OCI-LY3 (cell line): ENCODE measurements around the gene TNRC18.
"Not testable (repeated sequence)": the region's sequence is repeated elsewhere in the genome, so short reads cannot be mapped to it uniquely, and the experiment has no call there.

Experiments
- H2AFZ ChIP-seq: fragments of 200-600, 300-600 bp; shearing (Covaris generic); 2 replicates; pipeline ENCODE4 v1.6.0; 2014; ENCODE audit warnings: antibody characterized with exemption, low read depth, low read length
- H3K27ac ChIP-seq: fragments of 200-600, 300-600 bp; sonication (generic); 2 replicates; pipeline ENCODE4 v1.5.1; 2014; ENCODE audit warnings: mild to moderate bottlenecking, low read length, moderate library complexity, mixed read lengths
- H3K27me3 ChIP-seq: fragments of 200-600, 300-600 bp; sonication (generic); 2 replicates; pipeline ENCODE4 v1.6.1; 2014; ENCODE audit warnings: low read depth, low read length, mixed read lengths
- H3K36me3 ChIP-seq: fragments of 200-600, 300-600 bp; sonication (generic); replicated peaks from 2 replicates; pipeline ENCODE3; 2014; ENCODE audit warnings: low read depth, low read length, mixed read lengths
- H3K4me1 ChIP-seq: fragments of 300-600, 200-600 bp; sonication (generic); 2 replicates; pipeline ENCODE4 v1.6.1; 2014; ENCODE audit warnings: low read length, mixed read lengths
- H3K4me2 ChIP-seq: fragments of 200-600, 300-600 bp; sonication (generic); 2 replicates; pipeline ENCODE4 v1.6.1; 2014; ENCODE audit warnings: low read length, mixed read lengths
- H3K4me3 ChIP-seq: fragments of 300-600, 200-600 bp; sonication (generic); 2 replicates; pipeline ENCODE4 v1.5.1; 2014; ENCODE audit warnings: antibody characterized with exemption, mild to moderate bottlenecking, low read length, moderate library complexity
- H3K79me2 ChIP-seq: fragments of 300-600, 200-600 bp; shearing (Covaris generic); 2 replicates; pipeline ENCODE4 v1.6.1; 2014; ENCODE audit warnings: mild to moderate bottlenecking, low read length, mixed read lengths
- H3K9ac ChIP-seq: fragments of 300-600, 200-600 bp; shearing (Covaris generic); 2 replicates; pipeline ENCODE4 v1.6.0; 2014; ENCODE audit warnings: mild to moderate bottlenecking, low read length, moderate library complexity
- H3K9me3 ChIP-seq: fragments of 200-600, 300-600 bp; shearing (Covaris generic); 2 replicates; pipeline ENCODE4 v1.6.1; 2014; ENCODE audit warnings: low read length, mixed read lengths; ENCODE audit not compliant: insufficient read depth
- H4K20me1 ChIP-seq: fragments of 200-600, 300-600 bp; sonication (generic); 2 replicates; pipeline ENCODE4 v1.6.1; 2016; ENCODE audit warnings: low read length, mixed read lengths; ENCODE audit not compliant: insufficient read depth
- CTCF ChIP-seq: fragments of 200-600, 300-600 bp; sonication (generic); IDR thresholded peaks from 2 replicates; pipeline ENCODE4 v1.5.1; 2014; ENCODE audit warnings: antibody characterized with exemption, low read length, low read depth
- EZH2phosphoT487 ChIP-seq: fragments of 200-600 bp; shearing (Covaris generic); IDR thresholded peaks from 2 replicates; pipeline ENCODE4 v1.6.1; 2018; ENCODE audit warnings: antibody characterized with exemption, mixed run types, low read depth

TNRC18 gene

GRCh38 chr7:5362466-5362865 is 61.2 kb downstream of the TNRC18 start:
- Histone ChIP-seq H3K4me2 (no peak overlapping the region), H3K79me2 (no peaks in the 10 kb centered on the region; the same call in 1 of the 2 replicates), H3K27ac (no peak overlapping the region), H3K36me3 (peaks cover 6% of the 10 kb centered on the region), H2AFZ (no peak overlapping the region), H3K4me3 (no peak overlapping the region), H3K9ac (no peak overlapping the region), H3K9me3 (no peaks in the 10 kb centered on the region), H4K20me1 (peaks cover 8% of the 10 kb centered on the region; the same call in 1 of the 2 replicates), H3K4me1 (peaks cover 14% of the 10 kb centered on the region), H3K27me3 (no peaks in the 10 kb centered on the region)
- TF ChIP-seq EZH2phosphoT487 (no peak), CTCF (no peak)

- H3K9ac ChIP-seq = no peak overlapping the region
- peaks cover 5% of the 10 kb centered on the region; the same call in 1 of the 2 replicates for H4K20me1 ChIP-seq
- no peaks in the 10 kb centered on the region for H3K9me3 ChIP-seq
Observed at GRCh38 chr7:5361446-5362127, 62.0 kb downstream of the TNRC18 start.

GRCh38 chr7:5360971-5361370 is 62.7 kb downstream of the TNRC18 start:
- Histone ChIP-seq H3K4me3 (no peak overlapping the region), H2AFZ (no peak overlapping the region), H3K9ac (no peak overlapping the region), H4K20me1 (peaks cover 3% of the 10 kb centered on the region; the same call in 1 of the 2 replicates), H3K4me1 (peaks cover 7% of the 10 kb centered on the region), H3K27ac (no peak overlapping the region), H3K79me2 (no peaks in the 10 kb centered on the region; the same call in 1 of the 2 replicates), H3K36me3 (peaks cover 10% of the 10 kb centered on the region), H3K27me3 (no peaks in the 10 kb centered on the region), H3K4me2 (no peak overlapping the region), H3K9me3 (no peaks in the 10 kb centered on the region)
- no peak for TF ChIP-seq EZH2phosphoT487
- no peak for TF ChIP-seq CTCF

More at GRCh38 chr7:5361446-5362127, 62.0 kb downstream of the TNRC18 start:
- H3K27ac ChIP-seq = no peak overlapping the region
- H2AFZ ChIP-seq = no peak overlapping the region
- no peak for TF ChIP-seq CTCF
- no peak for TF ChIP-seq EZH2phosphoT487
- no peak overlapping the region for H3K4me3 ChIP-seq
- H3K4me1 ChIP-seq = peaks cover 11% of the 10 kb centered on the region
- no peak overlapping the region for H3K4me2 ChIP-seq
- H3K36me3 ChIP-seq = peaks cover 6% of the 10 kb centered on the region
- no peaks in the 10 kb centered on the region; the same call in 1 of the 2 replicates for H3K79me2 ChIP-seq
- H3K27me3 ChIP-seq = no peaks in the 10 kb centered on the region

- Histone ChIP-seq H3K4me1 (peaks cover 10% of the 10 kb centered on the region), H3K4me3 (no peak overlapping the region), H3K27me3 (no peaks in the 10 kb centered on the region), H4K20me1 (peaks cover 3% of the 10 kb centered on the region; the same call in 1 of the 2 replicates), H3K79me2 (no peaks in the 10 kb centered on the region; the same call in 1 of the 2 replicates), H3K9ac (no peak overlapping the region), H3K27ac (no peak overlapping the region), H3K4me2 (no peak overlapping the region), H2AFZ (no peak overlapping the region), H3K36me3 (peaks cover 10% of the 10 kb centered on the region), H3K9me3 (no peaks in the 10 kb centered on the region)
- no peak for TF ChIP-seq CTCF
Observed at GRCh38 chr7:5360451-5360850, 63.2 kb downstream of the TNRC18 start.

GRCh38 chr7:5360021-5360420 is 63.6 kb downstream of the TNRC18 start:
- not testable (repeated sequence) for H3K27ac ChIP-seq, H3K79me2 ChIP-seq, H3K4me3 ChIP-seq, H3K9ac ChIP-seq, H4K20me1 ChIP-seq, H3K36me3 ChIP-seq, H3K9me3 ChIP-seq, H3K27me3 ChIP-seq, H2AFZ ChIP-seq, H3K4me2 ChIP-seq
- peaks cover 14% of the 10 kb centered on the region for H3K4me1 ChIP-seq
